ENCODE results near the gene GDF3. TPM values are rescaled to one million over a fixed set of nuclear protein-coding genes. Genes with fewer than 3 reads are reported as not detected.

Gene GDF3
- total and polyA plus RNA-seq, 2 experiments from 2014 or later, result 15.3 to 31.7 TPM

DNA sequence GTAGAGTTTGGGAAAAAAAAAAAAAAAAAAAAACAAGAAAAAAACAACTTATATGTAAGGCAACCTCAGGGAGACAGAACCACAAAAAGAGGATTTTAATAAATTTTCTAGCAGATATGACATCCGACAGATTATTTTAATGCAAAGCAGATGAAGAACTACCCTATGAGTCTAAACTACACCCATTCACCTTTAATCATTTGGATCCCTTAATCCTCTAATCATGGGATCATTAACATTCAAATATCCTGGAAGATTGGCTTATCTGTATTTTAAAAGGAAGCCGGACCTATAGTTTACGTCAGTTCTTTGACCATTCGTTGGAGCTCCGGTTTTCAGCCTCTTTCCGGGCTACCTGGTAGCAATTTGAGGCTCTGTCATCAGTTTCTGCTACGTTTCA lies 15.6 kb upstream of the GDF3 start, which contains the start of gene DPPA3:
TSS of gene DPPA3 (plus strand) at position 301 of the 400 bp plus-strand sequence. CDS start 138 bp downstream, outside the sequence.
- H4K20me1 ChIP-seq (replicated peaks; ENCODE audit: insufficient read depth), result no peaks in the 10 kb centered on the region

DNA sequence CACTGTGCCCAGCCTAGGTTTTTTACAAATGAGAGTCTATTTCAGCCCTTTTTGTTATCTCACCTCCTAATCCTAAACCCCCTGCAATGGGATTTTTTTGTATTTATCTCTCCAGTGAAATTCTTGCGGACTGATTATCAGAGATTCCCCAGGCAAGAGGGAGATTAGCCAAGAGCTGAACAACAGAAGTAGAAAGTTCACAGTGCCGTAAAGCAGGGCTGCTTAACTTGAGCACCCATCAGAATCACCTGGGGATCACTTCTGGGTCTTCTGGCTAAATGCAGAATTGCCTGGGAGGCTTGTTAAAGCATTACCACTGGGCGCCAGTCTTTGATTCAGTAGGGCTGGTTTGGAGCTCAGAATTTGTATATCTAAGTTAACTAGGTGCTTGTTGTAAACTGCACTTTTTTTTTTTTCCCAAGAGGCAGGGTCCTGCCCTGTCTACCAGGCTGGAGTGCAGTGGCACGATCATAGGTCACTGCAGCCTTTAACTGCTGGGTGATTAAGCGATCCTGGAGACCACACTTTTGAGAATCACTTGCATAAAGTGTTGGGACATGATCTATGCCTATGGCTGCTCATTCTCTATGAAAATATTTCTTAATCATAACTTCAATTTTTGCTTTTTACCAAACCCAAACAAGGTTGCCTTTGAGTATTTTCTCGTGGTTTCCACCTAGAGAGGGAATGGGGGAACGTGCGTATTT lies 14.5 kb upstream of the GDF3 start:
- TF ChIP-seq ZNF331 (CRISPR knock-in tag; IDR thresholded peaks at IDR 0.05; ENCODE audit: low read depth), result no peak
- no peak for TF ChIP-seq POLR2AphosphoS5 (IDR thresholded peaks at IDR 0.05; ENCODE audit: low read depth)
- Mint-ChIP-seq H3K4me3 (no peak overlapping the region), H3K27me3 (ENCODE audit: insufficient read depth, low read depth, poor library complexity) (no peaks in the 10 kb centered on the region), H3K36me3 (ENCODE audit: low read depth) (no peaks in the 10 kb centered on the region), H3K9me3 (no peaks in the 10 kb centered on the region), H3K4me1 (peaks cover 18% of the 10 kb centered on the region), H3K27ac (peak overlapping the region; percentile 58)
- Histone ChIP-seq H3F3A (replicated peaks; ENCODE audit: low read depth) (no peaks in the 10 kb centered on the region), H3K79me2 (replicated peaks; ENCODE audit: insufficient read depth) (no peaks in the 10 kb centered on the region), H3K4me1 (ENCODE audit: insufficient read depth) (peaks cover 17% of the 10 kb centered on the region), H3K4me2 (no peak overlapping the region; the same call in 1 of the 2 replicates), H4K20me1 (replicated peaks; ENCODE audit: insufficient read depth) (no peaks in the 10 kb centered on the region), H3K36me3 (ENCODE audit: insufficient read depth) (no peaks in the 10 kb centered on the region), H3K27ac (ENCODE audit: low read depth) (0 out of 2 replicates have a peak overlapping the region, but pooled peaks have one; percentile 6), H3K9me2 (ENCODE audit: insufficient read depth) (no peaks in the 10 kb centered on the region), H3K27me3 (ENCODE audit: insufficient read depth) (no peaks in the 10 kb centered on the region), H2AFZ (peak overlapping the region; percentile 45), H3K4me3 (no peak overlapping the region)
- ATAC-seq (peak; percentile 42), DNase-seq (ENCODE audit: low spot score) (peak; percentile 37)

More for the DNA sequence above, 15.6 kb upstream of the GDF3 start, which contains the start of gene DPPA3:
- DNase-seq (ENCODE audit: low spot score) (no peak), ATAC-seq (no peak)
- Mint-ChIP-seq H3K4me3 (no peak within 1 kb of the TSS), H3K36me3 (ENCODE audit: low read depth) (no peaks in the 10 kb centered on the region), H3K4me1 (peaks cover 18% of the 10 kb centered on the region), H3K9me3 (no peaks in the 10 kb centered on the region), H3K27me3 (ENCODE audit: insufficient read depth, low read depth, poor library complexity) (no peaks in the 10 kb centered on the region), H3K27ac (peak within 1 kb of the TSS; percentile 58)
- Histone ChIP-seq H3K4me2 (peak within 1 kb of the TSS; percentile 22; the same call in 1 of the 2 replicates), H3K79me2 (replicated peaks; ENCODE audit: insufficient read depth) (no peaks in the 10 kb centered on the region), H3K4me3 (no peak within 1 kb of the TSS), H3K36me3 (ENCODE audit: insufficient read depth) (no peaks in the 10 kb centered on the region), H3K4me1 (ENCODE audit: insufficient read depth) (peaks cover 17% of the 10 kb centered on the region), H2AFZ (peak within 1 kb of the TSS; percentile 75), H3K27ac (ENCODE audit: low read depth) (peak within 1 kb of the TSS; percentile 67; the same call in 1 of the 2 replicates), H3F3A (replicated peaks; ENCODE audit: low read depth) (no peaks in the 10 kb centered on the region), H3K27me3 (ENCODE audit: insufficient read depth) (no peaks in the 10 kb centered on the region), H3K9me2 (ENCODE audit: insufficient read depth) (no peaks in the 10 kb centered on the region)
- TF ChIP-seq EZH2 (IDR thresholded peaks at IDR 0.05; ENCODE audit: low read depth, unreplicated experiment) (no peak), ZNF114 (CRISPR knock-in tag; IDR thresholded peaks at IDR 0.05) (no peak), JUNB (IDR thresholded peaks at IDR 0.05; ENCODE audit: unreplicated experiment) (no peak), STAT1 (IDR thresholded peaks at IDR 0.05; ENCODE audit: unreplicated experiment) (no peak), CREB1 (CRISPR knock-in tag; IDR thresholded peaks at IDR 0.05; ENCODE audit: low read depth) (no peak), ZNF331 (CRISPR knock-in tag; IDR thresholded peaks at IDR 0.05; ENCODE audit: low read depth) (no peak)
- TF ChIP-seq, protein P1, sequence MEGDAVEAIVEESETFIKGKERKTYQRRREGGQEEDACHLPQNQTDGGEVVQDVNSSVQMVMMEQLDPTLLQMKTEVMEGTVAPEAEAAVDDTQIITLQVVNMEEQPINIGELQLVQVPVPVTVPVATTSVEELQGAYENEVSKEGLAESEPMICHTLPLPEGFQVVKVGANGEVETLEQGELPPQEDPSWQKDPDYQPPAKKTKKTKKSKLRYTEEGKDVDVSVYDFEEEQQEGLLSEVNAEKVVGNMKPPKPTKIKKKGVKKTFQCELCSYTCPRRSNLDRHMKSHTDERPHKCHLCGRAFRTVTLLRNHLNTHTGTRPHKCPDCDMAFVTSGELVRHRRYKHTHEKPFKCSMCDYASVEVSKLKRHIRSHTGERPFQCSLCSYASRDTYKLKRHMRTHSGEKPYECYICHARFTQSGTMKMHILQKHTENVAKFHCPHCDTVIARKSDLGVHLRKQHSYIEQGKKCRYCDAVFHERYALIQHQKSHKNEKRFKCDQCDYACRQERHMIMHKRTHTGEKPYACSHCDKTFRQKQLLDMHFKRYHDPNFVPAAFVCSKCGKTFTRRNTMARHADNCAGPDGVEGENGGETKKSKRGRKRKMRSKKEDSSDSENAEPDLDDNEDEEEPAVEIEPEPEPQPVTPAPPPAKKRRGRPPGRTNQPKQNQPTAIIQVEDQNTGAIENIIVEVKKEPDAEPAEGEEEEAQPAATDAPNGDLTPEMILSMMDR (conservative IDR thresholded peaks at IDR 0.05; ENCODE audit: low read depth in 2 of 2), result no peak
